Measurements from ENCODE around the gene PEDS1. TPM values are rescaled to one million over a fixed set of nuclear protein-coding genes. Genes with fewer than 3 reads are reported as not detected.
A peak's percentile ranks its signal among the peaks of the same experiment; 100 is the strongest.

The PEDS1 gene
- total RNA-seq, 2 donors from 2014 or later: 34.5 to 54.8 TPM

DNA sequence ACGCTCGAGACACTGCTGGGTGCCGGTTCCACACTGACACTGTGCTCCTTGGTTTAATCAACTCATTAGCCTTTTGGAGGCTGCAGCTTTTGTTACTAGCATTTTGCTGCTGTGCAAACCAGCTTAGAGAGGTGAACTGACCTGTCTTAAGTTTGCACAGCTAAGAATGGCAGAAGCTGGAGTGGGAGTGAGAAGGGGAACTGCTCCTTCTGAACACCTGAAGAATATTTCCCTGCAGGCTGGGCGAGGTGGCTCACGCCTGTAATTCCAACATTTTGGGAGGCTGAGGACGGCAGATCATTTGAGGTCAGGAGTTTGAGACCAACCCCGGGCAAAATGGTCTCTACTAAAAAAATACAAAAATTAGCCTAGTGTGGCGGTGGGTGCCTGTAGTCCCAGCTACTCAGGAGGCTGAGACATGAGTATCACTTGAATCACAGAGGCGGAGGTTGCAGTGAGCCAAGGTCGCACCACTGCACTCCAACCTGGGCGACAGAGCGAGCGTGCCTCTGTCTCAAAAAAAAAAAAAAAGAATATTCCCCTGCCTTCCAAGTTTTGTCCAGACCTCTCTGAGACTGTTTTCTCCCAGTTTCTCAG lies 42.1 kb upstream of the PEDS1 start:
- H3K4me3 ChIP-seq: no peak overlapping the region
- H3K36me3 ChIP-seq: no peaks in the 10 kb centered on the region
- 79% methylated on average over 13 of the region's 13 CpGs for WGBS

GRCh38 chr20:50194831-50195523 lies 41.5 kb upstream of the PEDS1 start:
- TF ChIP-seq, protein P1, sequence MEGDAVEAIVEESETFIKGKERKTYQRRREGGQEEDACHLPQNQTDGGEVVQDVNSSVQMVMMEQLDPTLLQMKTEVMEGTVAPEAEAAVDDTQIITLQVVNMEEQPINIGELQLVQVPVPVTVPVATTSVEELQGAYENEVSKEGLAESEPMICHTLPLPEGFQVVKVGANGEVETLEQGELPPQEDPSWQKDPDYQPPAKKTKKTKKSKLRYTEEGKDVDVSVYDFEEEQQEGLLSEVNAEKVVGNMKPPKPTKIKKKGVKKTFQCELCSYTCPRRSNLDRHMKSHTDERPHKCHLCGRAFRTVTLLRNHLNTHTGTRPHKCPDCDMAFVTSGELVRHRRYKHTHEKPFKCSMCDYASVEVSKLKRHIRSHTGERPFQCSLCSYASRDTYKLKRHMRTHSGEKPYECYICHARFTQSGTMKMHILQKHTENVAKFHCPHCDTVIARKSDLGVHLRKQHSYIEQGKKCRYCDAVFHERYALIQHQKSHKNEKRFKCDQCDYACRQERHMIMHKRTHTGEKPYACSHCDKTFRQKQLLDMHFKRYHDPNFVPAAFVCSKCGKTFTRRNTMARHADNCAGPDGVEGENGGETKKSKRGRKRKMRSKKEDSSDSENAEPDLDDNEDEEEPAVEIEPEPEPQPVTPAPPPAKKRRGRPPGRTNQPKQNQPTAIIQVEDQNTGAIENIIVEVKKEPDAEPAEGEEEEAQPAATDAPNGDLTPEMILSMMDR (IDR thresholded peaks at IDR 0.05): no peak
- TF ChIP-seq POLR2A (IDR thresholded peaks at IDR 0.05) (no peak), POLR2AphosphoS5 (IDR thresholded peaks at IDR 0.05) (no peak)
- no peaks in the 10 kb centered on the region for H3K27me3 ChIP-seq (replicated peaks; ENCODE audit: insufficient read depth)
- DNase-seq (ENCODE audit: low spot score): no peak
- H3K9me3 ChIP-seq: no peaks in the 10 kb centered on the region
- H3K4me3 ChIP-seq: no peak overlapping the region
- intact Hi-C loops (cut with DNase I): loop anchor here (5.0 kb wide), 4 partner anchors 92 to 547 kb away; no protein-coding TSS in a partner anchor
- H3K36me3 ChIP-seq: no peaks in the 10 kb centered on the region
- 73% methylated on average over 8 of the region's 8 CpGs for WGBS
- H3K4me1 ChIP-seq (replicated peaks): no peaks in the 10 kb centered on the region
- peak overlapping the region; percentile 99 for H3K27ac ChIP-seq

More for the DNA sequence above, 42.1 kb upstream of the PEDS1 start:
- TF ChIP-seq POLR2A (IDR thresholded peaks at IDR 0.05) (no peak), POLR2AphosphoS5 (IDR thresholded peaks at IDR 0.05) (no peak)
- TF ChIP-seq, protein P1 (IDR thresholded peaks at IDR 0.05): no peak
- H3K27ac ChIP-seq: peak overlapping the region in 1 of 2 donors; percentile 99
- H3K27me3 ChIP-seq (replicated peaks; ENCODE audit: insufficient read depth): no peaks in the 10 kb centered on the region
- no peaks in the 10 kb centered on the region for H3K9me3 ChIP-seq
- intact Hi-C loops (cut with DNase I): no loop called here
- no peaks in the 10 kb centered on the region for H3K4me1 ChIP-seq (replicated peaks)
- DNase-seq (ENCODE audit: low spot score): no peak

DNA sequence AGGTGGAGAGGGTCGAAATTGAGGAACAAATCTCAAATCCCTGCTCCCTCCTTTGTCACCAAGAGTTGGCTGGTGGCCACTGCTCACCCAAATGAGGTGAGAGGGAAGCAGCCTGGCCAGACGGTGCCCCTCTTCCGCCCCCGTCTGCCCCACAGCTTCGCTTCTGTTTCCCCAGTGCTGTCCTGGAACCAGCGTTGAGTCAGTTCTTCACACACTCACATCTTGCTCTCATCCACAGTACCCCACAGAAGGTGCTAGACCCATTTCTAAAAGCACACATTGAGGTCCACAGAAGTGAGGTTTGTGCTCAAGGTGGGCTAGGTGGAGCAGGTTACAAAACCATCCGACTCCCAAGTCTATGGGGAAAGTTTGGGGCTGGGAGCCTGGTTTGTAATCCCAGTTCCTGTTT lies 40.9 kb upstream of the PEDS1 start:
- H3K4me3 ChIP-seq: peak overlapping the region; percentile 83 to 92
- intact Hi-C loops (cut with DNase I): loop anchor here (5.0 kb wide), 4 partner anchors 93 to 548 kb away; no protein-coding TSS in a partner anchor
- H3K4me1 ChIP-seq (replicated peaks): no peaks in the 10 kb centered on the region

GRCh38 chr20:50193836-50194421 lies 40.4 kb upstream of the PEDS1 start:
- WGBS: 37% methylated on average over 16 of the region's 16 CpGs
- Histone ChIP-seq H3K9me3 (no peaks in the 10 kb centered on the region), H3K36me3 (no peaks in the 10 kb centered on the region), H3K4me3 (peak overlapping the region; percentile 83 to 92), H3K27me3 (replicated peaks; ENCODE audit: insufficient read depth) (no peaks in the 10 kb centered on the region), H3K27ac (peak overlapping the region; percentile 99), H3K4me1 (replicated peaks) (no peaks in the 10 kb centered on the region)
- DNase-seq (ENCODE audit: low spot score): no peak
- intact Hi-C loops (cut with DNase I): loop anchor here (5.0 kb wide), 4 partner anchors 93 to 548 kb away; no protein-coding TSS in a partner anchor
- no peak for TF ChIP-seq POLR2A (IDR thresholded peaks at IDR 0.05)
- TF ChIP-seq, protein P1 (IDR thresholded peaks at IDR 0.05): peak in 1 of 4 experiments; percentile 11
- no peak for TF ChIP-seq POLR2AphosphoS5 (IDR thresholded peaks at IDR 0.05)

More for the DNA sequence above, 40.9 kb upstream of the PEDS1 start:
- no peak for TF ChIP-seq POLR2A (IDR thresholded peaks at IDR 0.05)
- TF ChIP-seq POLR2AphosphoS5 (IDR thresholded peaks at IDR 0.05): no peak
- TF ChIP-seq, protein P1 (IDR thresholded peaks at IDR 0.05): no peak
- H3K36me3 ChIP-seq: no peaks in the 10 kb centered on the region
- WGBS: 58% methylated on average over 7 of the region's 7 CpGs
- H3K9me3 ChIP-seq: no peaks in the 10 kb centered on the region
- no peaks in the 10 kb centered on the region for H3K27me3 ChIP-seq (replicated peaks; ENCODE audit: insufficient read depth)
- peak overlapping the region; percentile 99 for H3K27ac ChIP-seq
- DNase-seq (ENCODE audit: low spot score): no peak
